ENCODE results near the gene DAAM1. TPM values are rescaled to one million over a fixed set of nuclear protein-coding genes. Genes with fewer than 3 reads are reported as not detected.

DAAM1 gene
- total RNA-seq, 2 experiments from 2014 or later, result 30.1 to 72.8 TPM

DNA sequence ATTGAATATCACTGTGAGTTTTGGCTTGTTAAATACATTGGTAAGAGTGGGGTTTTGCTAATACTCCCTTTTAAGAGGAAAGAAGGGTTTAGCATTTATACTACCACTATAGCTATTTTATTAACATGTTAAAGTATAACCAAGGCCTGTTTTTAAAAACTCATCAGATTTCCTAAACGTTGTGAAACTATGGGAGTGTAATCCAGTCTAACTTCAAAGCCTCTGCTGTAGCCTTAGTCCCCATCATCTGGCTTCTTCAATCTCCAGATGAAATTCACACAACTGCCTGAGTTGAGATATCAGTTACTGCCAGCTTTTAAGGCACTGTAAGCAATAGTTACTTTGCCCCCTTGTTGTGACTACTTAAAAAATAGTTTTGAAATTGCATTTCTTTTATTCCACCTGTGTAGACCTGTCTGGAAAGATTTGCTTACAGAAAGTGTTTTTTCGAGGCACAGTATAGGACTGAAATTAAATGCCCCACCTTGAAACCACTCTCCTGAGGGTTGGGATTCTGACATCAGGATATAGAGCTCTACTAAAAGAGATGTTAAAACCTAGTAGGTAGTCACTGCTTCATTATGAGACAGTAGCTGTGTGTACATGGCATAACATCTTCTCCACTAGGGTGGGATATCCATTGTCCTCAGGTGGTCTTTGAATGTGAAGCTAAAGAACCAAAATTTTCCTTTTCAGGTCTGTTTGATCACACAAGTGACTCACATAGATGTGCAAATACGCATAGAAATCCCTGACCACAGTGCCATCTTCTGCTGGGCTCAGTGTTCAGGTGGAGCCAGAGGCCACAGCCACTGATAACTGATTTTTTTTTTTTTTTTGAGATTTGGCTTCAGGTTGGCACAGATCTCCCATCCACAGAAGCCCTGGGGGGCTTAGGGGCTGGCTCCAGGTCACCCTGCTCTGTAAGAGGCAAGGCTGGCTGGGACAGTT lies 125.5 kb downstream of the DAAM1 start:
- CTCF ChIA-PET (ENCODE audit: unreplicated experiment), result interaction anchor here (0.9 kb wide), 1 partner anchor 9 kb away, joined by 4 read pairs; no protein-coding TSS in a partner anchor
- no peak overlapping the region for H3K4me2 ChIP-seq (ENCODE audit: low read length)

DNA sequence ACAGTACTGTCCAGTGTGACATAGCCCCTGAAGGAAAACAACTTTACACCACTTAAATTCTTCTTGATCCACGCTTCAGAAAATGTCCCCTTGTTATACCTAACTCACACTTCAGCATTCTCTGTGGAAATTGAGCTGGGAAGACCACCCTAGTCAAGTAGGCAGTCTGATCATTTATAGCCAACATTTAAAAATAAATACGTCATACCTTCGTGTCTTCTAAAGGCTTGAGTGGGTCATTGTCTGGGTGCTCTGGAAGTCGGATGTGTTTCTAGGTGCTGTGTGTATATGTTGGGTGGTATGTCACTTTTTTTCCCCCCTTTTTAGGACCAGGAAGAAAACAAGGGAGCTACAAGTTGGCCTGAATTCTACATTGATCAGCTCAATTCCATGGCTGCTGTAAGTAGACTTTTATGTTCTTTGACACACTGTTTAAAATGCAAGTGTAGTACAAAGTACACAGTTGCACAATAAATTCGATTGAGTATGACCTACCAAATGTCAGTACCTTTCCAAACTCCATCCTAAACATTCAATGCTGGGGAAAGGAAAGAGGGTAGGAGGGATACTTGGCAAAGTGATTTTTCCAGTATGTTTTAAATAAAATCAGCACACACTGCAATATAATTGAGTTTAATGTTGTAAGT lies 126.6 kb downstream of the DAAM1 start:
- Histone ChIP-seq H3K9me2 (ENCODE audit: insufficient read depth, low read length) (no peaks in the 10 kb centered on the region), H3K27ac (ENCODE audit: low read depth, low read length, poor library complexity, severe bottlenecking) (no peak overlapping the region), H3K36me3 (ENCODE audit: insufficient read depth, low read length) (peaks cover 24% of the 10 kb centered on the region), H3K4me2 (ENCODE audit: low read length) (no peak overlapping the region), H3K9me3 (ENCODE audit: low read length) (no peaks in the 10 kb centered on the region), H3K4me3 (ENCODE audit: low read depth, low read length, poor library complexity, severe bottlenecking) (no peak overlapping the region), H3K4me1 (ENCODE audit: insufficient read depth, low read length, poor library complexity, severe bottlenecking) (peaks cover 55% of the 10 kb centered on the region), H4K20me1 (ENCODE audit: insufficient read depth, low read length) (no peaks in the 10 kb centered on the region), H2AFZ (ENCODE audit: low read length) (no peak overlapping the region), H3K79me2 (ENCODE audit: insufficient read depth, low read depth, low read length) (peaks cover 17% of the 10 kb centered on the region)
- intact Hi-C loops (cut with micrococcal nuclease; ENCODE audit: unreplicated experiment), result no loop called here
- TF ChIP-seq, protein P1, sequence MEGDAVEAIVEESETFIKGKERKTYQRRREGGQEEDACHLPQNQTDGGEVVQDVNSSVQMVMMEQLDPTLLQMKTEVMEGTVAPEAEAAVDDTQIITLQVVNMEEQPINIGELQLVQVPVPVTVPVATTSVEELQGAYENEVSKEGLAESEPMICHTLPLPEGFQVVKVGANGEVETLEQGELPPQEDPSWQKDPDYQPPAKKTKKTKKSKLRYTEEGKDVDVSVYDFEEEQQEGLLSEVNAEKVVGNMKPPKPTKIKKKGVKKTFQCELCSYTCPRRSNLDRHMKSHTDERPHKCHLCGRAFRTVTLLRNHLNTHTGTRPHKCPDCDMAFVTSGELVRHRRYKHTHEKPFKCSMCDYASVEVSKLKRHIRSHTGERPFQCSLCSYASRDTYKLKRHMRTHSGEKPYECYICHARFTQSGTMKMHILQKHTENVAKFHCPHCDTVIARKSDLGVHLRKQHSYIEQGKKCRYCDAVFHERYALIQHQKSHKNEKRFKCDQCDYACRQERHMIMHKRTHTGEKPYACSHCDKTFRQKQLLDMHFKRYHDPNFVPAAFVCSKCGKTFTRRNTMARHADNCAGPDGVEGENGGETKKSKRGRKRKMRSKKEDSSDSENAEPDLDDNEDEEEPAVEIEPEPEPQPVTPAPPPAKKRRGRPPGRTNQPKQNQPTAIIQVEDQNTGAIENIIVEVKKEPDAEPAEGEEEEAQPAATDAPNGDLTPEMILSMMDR (conservative IDR thresholded peaks at IDR 0.05; ENCODE audit: low read length), result no peak
- no peak for TF ChIP-seq EZH2phosphoT487 (IDR thresholded peaks at IDR 0.05; ENCODE audit: borderline replicate concordance, low read depth, low read length)
- POLR2A ChIA-PET, result interaction anchor here (1.0 to 5.3 kb wide), 5 partner anchors 10 to 17 kb away, joined by 3 to 41 read pairs (median 3); no protein-coding TSS in a partner anchor
- CTCF ChIA-PET (ENCODE audit: unreplicated experiment), result interaction anchor here (0.7 kb wide), 1 partner anchor 8 kb away, joined by 3 read pairs; no protein-coding TSS in a partner anchor
- no TSS peak for BruUV-seq (replicated peaks)
- DNase-seq (ENCODE audit: low spot score), result no peak

More for the DNA sequence above, 125.5 kb downstream of the DAAM1 start:
- intact Hi-C loops (cut with micrococcal nuclease; ENCODE audit: unreplicated experiment), result no loop called here
- H4K20me1 ChIP-seq (ENCODE audit: insufficient read depth, low read length), result no peaks in the 10 kb centered on the region
- no peak for TF ChIP-seq EZH2phosphoT487 (IDR thresholded peaks at IDR 0.05; ENCODE audit: borderline replicate concordance, low read depth, low read length)
- TF ChIP-seq, protein P1 (conservative IDR thresholded peaks at IDR 0.05; ENCODE audit: low read length), result no peak
- H3K4me3 ChIP-seq (ENCODE audit: low read depth, low read length, poor library complexity, severe bottlenecking), result no peak overlapping the region
- H3K4me1 ChIP-seq (ENCODE audit: insufficient read depth, low read length, poor library complexity, severe bottlenecking), result peaks cover 62% of the 10 kb centered on the region
- no TSS peak for BruUV-seq (replicated peaks)
- H3K9me3 ChIP-seq (ENCODE audit: low read length), result no peaks in the 10 kb centered on the region
- H2AFZ ChIP-seq (ENCODE audit: low read length), result no peak overlapping the region
- POLR2A ChIA-PET, result interaction anchor here (0.6 to 5.3 kb wide), 6 partner anchors 9 to 128 kb away, joined by 3 to 41 read pairs (median 4); no protein-coding TSS in a partner anchor
- H3K27ac ChIP-seq (ENCODE audit: low read depth, low read length, poor library complexity, severe bottlenecking), result no peak overlapping the region
- H3K36me3 ChIP-seq (ENCODE audit: insufficient read depth, low read length), result peaks cover 32% of the 10 kb centered on the region
- H3K79me2 ChIP-seq (ENCODE audit: insufficient read depth, low read depth, low read length), result peaks cover 17% of the 10 kb centered on the region
- DNase-seq (ENCODE audit: low spot score), result no peak
- no peaks in the 10 kb centered on the region for H3K9me2 ChIP-seq (ENCODE audit: insufficient read depth, low read length)

All from OCI-LY7 (cell line).